Measurements from ENCODE around the gene ASZ1.
"Not testable (repeated sequence)": the region's sequence is repeated elsewhere in the genome, so short reads cannot be mapped to it uniquely, and the experiment has no call there.

The ASZ1 gene

GRCh38 chr7:117427258-117427701, at the start of gene ASZ1:
Gene ASZ1 (minus strand): TSS chr7:117427493. CDS start chr7:117427460, 33 bp downstream.
- no peak for DNase-seq

GRCh38 chr7:117476557-117477215, 49.4 kb upstream of the ASZ1 start:
- no peak for DNase-seq

- DNase-seq = no peak
These were observed 45.0 kb upstream of the ASZ1 start for GRCh38 chr7:117472335-117472734.

- DNase-seq = no peak
These were observed 43.5 kb upstream of the ASZ1 start for GRCh38 chr7:117470777-117471176.

GRCh38 chr7:117468174-117468573, 40.9 kb upstream of the ASZ1 start:
- no peak for DNase-seq

- DNase-seq = not testable (repeated sequence)
These were observed 33.5 kb upstream of the ASZ1 start for GRCh38 chr7:117460815-117461214.

- no peak for DNase-seq
These were observed 32.4 kb upstream of the ASZ1 start for GRCh38 chr7:117459735-117460134.

- no peak for DNase-seq
These were observed 31.8 kb upstream of the ASZ1 start for GRCh38 chr7:117458977-117459583.

GRCh38 chr7:117448655-117449054, 21.4 kb upstream of the ASZ1 start:
- no peak for DNase-seq

GRCh38 chr7:117446220-117446815, 19.0 kb upstream of the ASZ1 start:
- no peak for DNase-seq

- no peak for DNase-seq
These were observed 17.9 kb upstream of the ASZ1 start for GRCh38 chr7:117445206-117445605.

- no peak for DNase-seq
These were observed 17.4 kb upstream of the ASZ1 start for GRCh38 chr7:117444646-117445045.

GRCh38 chr7:117435475-117436043, 8.3 kb upstream of the ASZ1 start:
- no peak for DNase-seq

GRCh38 chr7:117424090-117424829, 3.0 kb downstream of the ASZ1 start:
- DNase-seq = no peak

GRCh38 chr7:117414591-117414990, 12.7 kb downstream of the ASZ1 start:
- not testable (repeated sequence) for DNase-seq

- DNase-seq = no peak
These were observed 14.2 kb downstream of the ASZ1 start for GRCh38 chr7:117412946-117413559.

- DNase-seq = no peak
These were observed 14.9 kb downstream of the ASZ1 start for GRCh38 chr7:117412390-117412789.

- DNase-seq = no peak
These were observed 15.8 kb downstream of the ASZ1 start for GRCh38 chr7:117411539-117411938.

- DNase-seq = no peak
These were observed 18.5 kb downstream of the ASZ1 start for GRCh38 chr7:117408831-117409230.

GRCh38 chr7:117405519-117405918, 21.8 kb downstream of the ASZ1 start:
- DNase-seq = no peak

GRCh38 chr7:117403737-117404136, 23.6 kb downstream of the ASZ1 start:
- no peak for DNase-seq

GRCh38 chr7:117402109-117402508, 25.2 kb downstream of the ASZ1 start:
- no peak for DNase-seq
